CD8-positive, alpha-beta T cell (primary cell): ENCODE data around the gene SRRM1. TPM values are rescaled to one million over a fixed set of nuclear protein-coding genes. Genes with fewer than 3 reads are reported as not detected.

Experiments used
- total RNA-seq, 46 experiments: library from RNA in 2 of 46; stranded (reverse) in 2 of 46; gene quantifications; one replicate each; pipeline ENCODE4 v1.2.3 and lab custom pipeline; 2021 to 2026

Gene SRRM1
- total RNA-seq, 2 experiments from 2014 or later: 460 to 474 TPM

Other genes starting within 250 kb of the SRRM1 start
- 1 to 10 TPM; 2.0 to 2.4 TPM for gene STPG1, start 229.5 kb upstream of the SRRM1 start, total RNA-seq
- gene NIPAL3, start 227.5 kb upstream of the SRRM1 start, total RNA-seq: 10 to 100 TPM; 22.3 to 22.7 TPM
- 100 to 1,000 TPM; 129 to 130 TPM for gene RCAN3, start 140.5 kb upstream of the SRRM1 start, total RNA-seq
- under 1 TPM; 0.08 to 0.11 TPM for gene NCMAP, start 87.2 kb upstream of the SRRM1 start, total RNA-seq
- 1 to 10 TPM; 1.2 to 1.3 TPM for gene CLIC4, start 102.1 kb downstream of the SRRM1 start, total RNA-seq